Activated naive CD4-positive, alpha-beta T cell treated with anti-CD3 and anti-CD28 coated beads, Interleukin-2, amount 50 U/mL, for 24 hours (primary cell): ENCODE data around the gene CCDC148.

Experiments
- H3K27ac Mint-ChIP-seq: one replicate; pipeline ENCODE4 v1.8.0; 2021; ENCODE audit warnings: mild to moderate bottlenecking, mixed read lengths
- H3K27me3 Mint-ChIP-seq: one replicate; pipeline ENCODE4 v1.8.0; 2021; ENCODE audit warnings: mixed read lengths
- H3K36me3 Mint-ChIP-seq: one replicate; pipeline ENCODE4 v1.8.0; 2021; ENCODE audit warnings: mixed read lengths
- H3K4me1 Mint-ChIP-seq: one replicate; pipeline ENCODE4 v1.8.0; 2021; ENCODE audit warnings: mixed read lengths
- H3K4me3 Mint-ChIP-seq: one replicate; pipeline ENCODE4 v1.8.0; 2021; ENCODE audit warnings: mild to moderate bottlenecking, mixed read lengths
- H3K9me3 Mint-ChIP-seq: one replicate; pipeline ENCODE4 v1.8.0; 2021; ENCODE audit warnings: mixed read lengths

The CCDC148 gene

GRCh38 chr2:158142165-158142564 lies 314.4 kb downstream of the CCDC148 start:
- no peak overlapping the region for H3K4me3 Mint-ChIP-seq
- peaks cover 9% of the 10 kb centered on the region for H3K9me3 Mint-ChIP-seq
- H3K27me3 Mint-ChIP-seq, result peaks cover 22% of the 10 kb centered on the region
- no peaks in the 10 kb centered on the region for H3K4me1 Mint-ChIP-seq
- no peaks in the 10 kb centered on the region for H3K36me3 Mint-ChIP-seq
- H3K27ac Mint-ChIP-seq, result no peak overlapping the region

GRCh38 chr2:158140201-158140600 lies 316.4 kb downstream of the CCDC148 start:
- Mint-ChIP-seq H3K4me3 (no peak overlapping the region), H3K9me3 (no peaks in the 10 kb centered on the region), H3K27me3 (peaks cover 14% of the 10 kb centered on the region), H3K4me1 (no peaks in the 10 kb centered on the region), H3K36me3 (no peaks in the 10 kb centered on the region), H3K27ac (no peak overlapping the region)

GRCh38 chr2:158138255-158138654 lies 318.3 kb downstream of the CCDC148 start:
- H3K27me3 Mint-ChIP-seq, result peaks cover 12% of the 10 kb centered on the region
- H3K36me3 Mint-ChIP-seq, result no peaks in the 10 kb centered on the region
- H3K4me1 Mint-ChIP-seq, result no peaks in the 10 kb centered on the region
- H3K9me3 Mint-ChIP-seq, result no peaks in the 10 kb centered on the region
- no peak overlapping the region for H3K27ac Mint-ChIP-seq
- H3K4me3 Mint-ChIP-seq, result no peak overlapping the region

GRCh38 chr2:158135096-158135495 lies 321.5 kb downstream of the CCDC148 start:
- H3K27me3 Mint-ChIP-seq, result peaks cover 9% of the 10 kb centered on the region
- no peak overlapping the region for H3K27ac Mint-ChIP-seq
- H3K36me3 Mint-ChIP-seq, result no peaks in the 10 kb centered on the region
- no peaks in the 10 kb centered on the region for H3K9me3 Mint-ChIP-seq
- no peak overlapping the region for H3K4me3 Mint-ChIP-seq
- no peaks in the 10 kb centered on the region for H3K4me1 Mint-ChIP-seq

- Mint-ChIP-seq H3K4me3 (no peak overlapping the region), H3K27ac (no peak overlapping the region), H3K36me3 (no peaks in the 10 kb centered on the region), H3K9me3 (no peaks in the 10 kb centered on the region), H3K27me3 (peaks cover 9% of the 10 kb centered on the region), H3K4me1 (no peaks in the 10 kb centered on the region)
These were observed 321.9 kb downstream of the CCDC148 start for GRCh38 chr2:158134655-158135054.

- no peaks in the 10 kb centered on the region for H3K36me3 Mint-ChIP-seq
- H3K27ac Mint-ChIP-seq, result no peak overlapping the region
- no peaks in the 10 kb centered on the region for H3K9me3 Mint-ChIP-seq
- peaks cover 9% of the 10 kb centered on the region for H3K27me3 Mint-ChIP-seq
- no peak overlapping the region for H3K4me3 Mint-ChIP-seq
- H3K4me1 Mint-ChIP-seq, result no peaks in the 10 kb centered on the region
These were observed 322.5 kb downstream of the CCDC148 start for GRCh38 chr2:158134055-158134454.

- Mint-ChIP-seq H3K27me3 (peaks cover 9% of the 10 kb centered on the region), H3K36me3 (no peaks in the 10 kb centered on the region), H3K4me3 (no peak overlapping the region), H3K4me1 (no peaks in the 10 kb centered on the region), H3K9me3 (no peaks in the 10 kb centered on the region), H3K27ac (no peak overlapping the region)
These were observed 324.5 kb downstream of the CCDC148 start for GRCh38 chr2:158131919-158132566.

- no peak overlapping the region for H3K4me3 Mint-ChIP-seq
- H3K27me3 Mint-ChIP-seq, result peaks cover 8% of the 10 kb centered on the region
- no peaks in the 10 kb centered on the region for H3K36me3 Mint-ChIP-seq
These were observed 325.1 kb downstream of the CCDC148 start for GRCh38 chr2:158131483-158131912.

GRCh38 chr2:158130832-158131473 lies 325.6 kb downstream of the CCDC148 start:
- H3K9me3 Mint-ChIP-seq, result no peaks in the 10 kb centered on the region
- no peak overlapping the region for H3K27ac Mint-ChIP-seq

More at GRCh38 chr2:158131483-158131912, 325.1 kb downstream of the CCDC148 start:
- Mint-ChIP-seq H3K9me3 (no peaks in the 10 kb centered on the region), H3K4me1 (no peaks in the 10 kb centered on the region), H3K27ac (no peak overlapping the region)

GRCh38 chr2:158129037-158129436 lies 327.5 kb downstream of the CCDC148 start:
- Mint-ChIP-seq H3K4me1 (no peaks in the 10 kb centered on the region), H3K9me3 (no peaks in the 10 kb centered on the region), H3K4me3 (no peak overlapping the region), H3K27me3 (peaks cover 8% of the 10 kb centered on the region), H3K36me3 (no peaks in the 10 kb centered on the region), H3K27ac (no peak overlapping the region)

More at GRCh38 chr2:158130832-158131473, 325.6 kb downstream of the CCDC148 start:
- Mint-ChIP-seq H3K27me3 (peaks cover 8% of the 10 kb centered on the region), H3K4me1 (no peaks in the 10 kb centered on the region), H3K4me3 (no peak overlapping the region), H3K36me3 (no peaks in the 10 kb centered on the region)

- peaks cover 8% of the 10 kb centered on the region for H3K27me3 Mint-ChIP-seq
- no peaks in the 10 kb centered on the region for H3K9me3 Mint-ChIP-seq
These were observed 328.2 kb downstream of the CCDC148 start for GRCh38 chr2:158128168-158128973.

GRCh38 chr2:158127380-158127804 lies 329.2 kb downstream of the CCDC148 start:
- Mint-ChIP-seq H3K9me3 (no peaks in the 10 kb centered on the region), H3K4me1 (no peaks in the 10 kb centered on the region), H3K36me3 (no peaks in the 10 kb centered on the region), H3K27ac (no peak overlapping the region), H3K27me3 (peaks cover 6% of the 10 kb centered on the region), H3K4me3 (no peak overlapping the region)

More at GRCh38 chr2:158128168-158128973, 328.2 kb downstream of the CCDC148 start:
- Mint-ChIP-seq H3K27ac (no peak overlapping the region), H3K36me3 (no peaks in the 10 kb centered on the region), H3K4me1 (no peaks in the 10 kb centered on the region), H3K4me3 (no peak overlapping the region)

GRCh38 chr2:158125756-158126498 lies 330.6 kb downstream of the CCDC148 start:
- H3K4me1 Mint-ChIP-seq, result no peaks in the 10 kb centered on the region
- no peak overlapping the region for H3K4me3 Mint-ChIP-seq
- H3K27me3 Mint-ChIP-seq, result peaks cover 3% of the 10 kb centered on the region
- H3K27ac Mint-ChIP-seq, result no peak overlapping the region
- no peaks in the 10 kb centered on the region for H3K9me3 Mint-ChIP-seq
- H3K36me3 Mint-ChIP-seq, result no peaks in the 10 kb centered on the region

- H3K9me3 Mint-ChIP-seq, result no peaks in the 10 kb centered on the region
- peaks cover 3% of the 10 kb centered on the region for H3K27me3 Mint-ChIP-seq
- no peak overlapping the region for H3K27ac Mint-ChIP-seq
- H3K4me3 Mint-ChIP-seq, result no peak overlapping the region
- H3K4me1 Mint-ChIP-seq, result no peaks in the 10 kb centered on the region
- no peaks in the 10 kb centered on the region for H3K36me3 Mint-ChIP-seq
These were observed 331.7 kb downstream of the CCDC148 start for GRCh38 chr2:158124896-158125295.
